Measurements from ENCODE around the gene SH3GL2. TPM values are rescaled to one million over a fixed set of nuclear protein-coding genes. Genes with fewer than 3 reads are reported as not detected.

The SH3GL2 gene
- polyA plus RNA-seq, 3 donors = not detected

DNA sequence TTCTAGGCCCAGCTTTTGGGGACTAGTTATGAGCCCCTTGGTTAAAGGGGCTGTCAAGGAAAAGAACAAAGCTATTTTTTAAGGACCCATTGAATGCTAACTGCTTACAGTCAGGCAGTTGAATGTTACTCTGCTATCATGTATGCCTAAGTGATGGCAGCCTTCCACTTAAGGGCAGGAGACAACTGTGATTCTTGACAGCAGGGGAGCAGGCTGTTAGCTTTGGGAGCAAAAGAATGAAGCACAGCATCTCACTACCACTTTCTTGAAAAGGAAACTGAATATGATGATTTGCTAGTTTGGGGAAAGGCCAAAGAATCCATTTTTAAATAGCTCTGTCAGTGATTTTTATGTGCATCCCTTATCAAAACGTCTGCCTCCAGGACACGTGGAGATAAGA is 221.6 kb downstream of the SH3GL2 start:
- Mint-ChIP-seq H3K36me3 (no peaks in the 10 kb centered on the region), H3K27ac (no peak overlapping the region), H3K9me3 (no peaks in the 10 kb centered on the region), H3K4me3 (no peak overlapping the region), H3K4me1 (no peaks in the 10 kb centered on the region), H3K27me3 (ENCODE audit: low read depth in 3 of 3) (peaks cover 0 to 2% (median 0%) of the 10 kb centered on the region in 3 donors)
- Histone ChIP-seq H3K9me3 (replicated peaks in 1 of 2; ENCODE audit: control insufficient read depth in 1 of 2, insufficient read depth in 1 of 2, low read length in 2 of 2) (no peaks in the 10 kb centered on the region), H3K27ac (ENCODE audit: low read depth in 1 of 2, low read length in 2 of 2) (no peak overlapping the region), H3K4me1 (ENCODE audit: control insufficient read depth in 1 of 2, insufficient read depth in 2 of 2, low read length in 2 of 2) (no peaks in the 10 kb centered on the region), H4K20me1 (ENCODE audit: insufficient read depth, low read length) (no peaks in the 10 kb centered on the region), H3K4me2 (replicated peaks; ENCODE audit: extremely low read depth, low read length, poor library complexity, severe bottlenecking) (no peak overlapping the region), H2AFZ (ENCODE audit: insufficient read depth, low read depth, low read length, poor library complexity, severe bottlenecking) (no peak overlapping the region), H3K27me3 (ENCODE audit: control insufficient read depth in 2 of 2, insufficient read depth in 2 of 2, low read length in 2 of 2) (no peaks in the 10 kb centered on the region), H3K4me3 (replicated peaks in 1 of 3; ENCODE audit: low read depth in 2 of 3, low read length in 3 of 3) (no peak overlapping the region), H3K36me3 (replicated peaks in 1 of 2; ENCODE audit: control insufficient read depth in 1 of 2, insufficient read depth in 2 of 2, low read length in 2 of 2) (no peaks in the 10 kb centered on the region), H3K79me2 (ENCODE audit: insufficient read depth, low read length) (no peaks in the 10 kb centered on the region), H3K9ac (ENCODE audit: insufficient read depth, low read length, poor library complexity, severe bottlenecking) (no peak overlapping the region)
- intact Hi-C loops (cut with micrococcal nuclease) = no loop called here
- no peak for DNase-seq
- WGBS (ENCODE audit: insufficient coverage) = 67% methylated on average over 2 of the region's 2 CpGs
- TF ChIP-seq, protein P1, sequence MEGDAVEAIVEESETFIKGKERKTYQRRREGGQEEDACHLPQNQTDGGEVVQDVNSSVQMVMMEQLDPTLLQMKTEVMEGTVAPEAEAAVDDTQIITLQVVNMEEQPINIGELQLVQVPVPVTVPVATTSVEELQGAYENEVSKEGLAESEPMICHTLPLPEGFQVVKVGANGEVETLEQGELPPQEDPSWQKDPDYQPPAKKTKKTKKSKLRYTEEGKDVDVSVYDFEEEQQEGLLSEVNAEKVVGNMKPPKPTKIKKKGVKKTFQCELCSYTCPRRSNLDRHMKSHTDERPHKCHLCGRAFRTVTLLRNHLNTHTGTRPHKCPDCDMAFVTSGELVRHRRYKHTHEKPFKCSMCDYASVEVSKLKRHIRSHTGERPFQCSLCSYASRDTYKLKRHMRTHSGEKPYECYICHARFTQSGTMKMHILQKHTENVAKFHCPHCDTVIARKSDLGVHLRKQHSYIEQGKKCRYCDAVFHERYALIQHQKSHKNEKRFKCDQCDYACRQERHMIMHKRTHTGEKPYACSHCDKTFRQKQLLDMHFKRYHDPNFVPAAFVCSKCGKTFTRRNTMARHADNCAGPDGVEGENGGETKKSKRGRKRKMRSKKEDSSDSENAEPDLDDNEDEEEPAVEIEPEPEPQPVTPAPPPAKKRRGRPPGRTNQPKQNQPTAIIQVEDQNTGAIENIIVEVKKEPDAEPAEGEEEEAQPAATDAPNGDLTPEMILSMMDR (IDR thresholded peaks at IDR 0.05) = no peak

DNA sequence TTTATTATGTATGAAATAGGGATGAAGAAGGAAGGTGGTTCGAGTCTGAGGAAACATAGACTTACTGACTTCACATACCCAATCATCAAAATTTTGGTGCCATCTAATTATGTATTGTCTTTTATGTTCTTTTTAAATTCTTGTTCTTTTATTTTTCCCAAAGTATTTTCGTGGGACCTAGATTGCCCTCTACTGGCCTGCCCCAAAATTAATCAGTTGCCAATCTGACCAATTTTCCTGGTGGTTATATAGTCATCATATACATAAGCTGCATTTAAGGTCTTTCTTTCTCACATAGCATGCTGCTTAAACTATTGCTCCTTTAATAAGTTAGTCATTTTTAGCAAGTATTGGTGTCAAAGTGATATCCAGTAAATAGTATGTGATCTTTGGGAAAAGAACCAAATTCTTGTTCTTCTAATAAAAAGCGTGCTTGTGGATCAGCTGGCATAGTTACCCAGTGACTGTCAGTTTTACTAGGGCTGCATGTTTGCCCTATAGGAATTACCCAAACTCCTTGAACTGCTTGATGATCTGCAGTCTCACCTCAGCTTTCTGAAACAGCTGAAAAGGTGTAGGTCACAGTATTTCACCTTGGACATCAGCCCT is 223.5 kb downstream of the SH3GL2 start:
- Mint-ChIP-seq H3K4me3 (no peak overlapping the region), H3K27me3 (ENCODE audit: low read depth in 3 of 3) (peaks cover 0 to 2% (median 2%) of the 10 kb centered on the region in 3 donors), H3K4me1 (no peaks in the 10 kb centered on the region), H3K27ac (no peak overlapping the region), H3K9me3 (no peaks in the 10 kb centered on the region), H3K36me3 (no peaks in the 10 kb centered on the region)
- Histone ChIP-seq H3K9me3 (replicated peaks in 1 of 2; ENCODE audit: control insufficient read depth in 1 of 2, insufficient read depth in 1 of 2, low read length in 2 of 2) (no peaks in the 10 kb centered on the region), H3K27me3 (ENCODE audit: control insufficient read depth in 2 of 2, insufficient read depth in 2 of 2, low read length in 2 of 2) (no peaks in the 10 kb centered on the region), H4K20me1 (ENCODE audit: insufficient read depth, low read length) (no peaks in the 10 kb centered on the region), H3K4me3 (replicated peaks in 1 of 3; ENCODE audit: low read depth in 2 of 3, low read length in 3 of 3) (no peak overlapping the region), H2AFZ (ENCODE audit: insufficient read depth, low read depth, low read length, poor library complexity, severe bottlenecking) (no peak overlapping the region), H3K4me1 (ENCODE audit: control insufficient read depth in 1 of 2, insufficient read depth in 2 of 2, low read length in 2 of 2) (no peaks in the 10 kb centered on the region), H3K4me2 (replicated peaks; ENCODE audit: extremely low read depth, low read length, poor library complexity, severe bottlenecking) (no peak overlapping the region), H3K36me3 (replicated peaks in 1 of 2; ENCODE audit: control insufficient read depth in 1 of 2, insufficient read depth in 2 of 2, low read length in 2 of 2) (no peaks in the 10 kb centered on the region), H3K79me2 (ENCODE audit: insufficient read depth, low read length) (no peaks in the 10 kb centered on the region), H3K9ac (ENCODE audit: insufficient read depth, low read length, poor library complexity, severe bottlenecking) (no peak overlapping the region), H3K27ac (ENCODE audit: low read depth in 1 of 2, low read length in 2 of 2) (no peak overlapping the region)
- no peak for DNase-seq
- no CpG with 5 or more reads among the region's 3 CpGs for WGBS (ENCODE audit: insufficient coverage)
- TF ChIP-seq, protein P1 (IDR thresholded peaks at IDR 0.05) = no peak
- intact Hi-C loops (cut with micrococcal nuclease) = no loop called here
